Esophagus squamous epithelium (tissue), 4 donors: ENCODE data around the gene EVI5.

Source experiments
- CTCF ChIP-seq, 6 experiments: fragments of 450-650 bp in 4 of 6; fragments of 200-600 bp in 2 of 6; sonication (generic) in 2 of 6; IDR thresholded peaks; one replicate each; pipeline ENCODE4 v1.5.1; 2016 to 2019; ENCODE audit warnings: antibody characterized with exemption in 6 of 6, mild to moderate bottlenecking in 4 of 6, moderate library complexity in 4 of 6
- POLR2A ChIP-seq, 4 donors: fragments of 450-650 bp; IDR thresholded peaks; one replicate each; pipeline ENCODE4 v1.6.1; 2017; ENCODE audit warnings: antibody characterized with exemption in 4 of 4, mild to moderate bottlenecking in 4 of 4, moderate library complexity in 3 of 4

- TF ChIP-seq CTCF (IDR thresholded peaks at IDR 0.05) (no peak), POLR2A (IDR thresholded peaks at IDR 0.05) (no peak)
These were observed 778 bp downstream of the EVI5 start for GRCh38 chr1:92784021-92784638.
